ENCODE results near the gene STK32C. TPM values are rescaled to one million over a fixed set of nuclear protein-coding genes. Genes with fewer than 3 reads are reported as not detected.

The STK32C gene
- total and polyA plus RNA-seq, 8 donors, result 9.9 to 18.2 (median 11.6) TPM

GRCh38 chr10:132230557-132231210 lies 77.1 kb downstream of the STK32C start:
- TF ChIP-seq CTCF (IDR thresholded peaks at IDR 0.05), result no peak
- intact Hi-C loops (cut with DNase I), result loop anchor here in 1 of 2 donors (5.0 kb wide), 1 partner anchor 227 kb away; no protein-coding TSS in a partner anchor
- Histone ChIP-seq H3K4me3 (peak overlapping the region in 1 of 2 donors; percentile 35), H3K4me1 (peaks cover 3 to 51% of the 10 kb centered on the region in 2 donors), H3K9me3 (no peaks in the 10 kb centered on the region), H3K27ac (peak overlapping the region in 1 of 2 donors; percentile 70), H3K36me3 (no peaks in the 10 kb centered on the region), H3K27me3 (no peaks in the 10 kb centered on the region)
- DNase-seq (peak in 1 of 4 donors; percentile 70), ATAC-seq (no peak)

- peaks cover 3 to 55% of the 10 kb centered on the region in 2 donors for H3K4me1 ChIP-seq
- H3K4me3 ChIP-seq, result peak overlapping the region; percentile 22 to 35
- intact Hi-C loops (cut with DNase I), result loop anchor here (5.0 to 10.0 kb wide), 2 partner anchors 115 to 227 kb away; no protein-coding TSS in a partner anchor
Measured at GRCh38 chr10:132229834-132230556, 77.8 kb downstream of the STK32C start.

GRCh38 chr10:132229096-132229495 lies 78.7 kb downstream of the STK32C start:
- ATAC-seq (no peak), DNase-seq (peak in 1 of 4 donors; percentile 26)
- no peak for TF ChIP-seq CTCF (IDR thresholded peaks at IDR 0.05)
- no peak overlapping the region for H3K4me3 ChIP-seq
- H3K27ac ChIP-seq, result no peak overlapping the region
- H3K4me1 ChIP-seq, result peaks cover 3 to 55% of the 10 kb centered on the region in 2 donors
- H3K27me3 ChIP-seq, result no peaks in the 10 kb centered on the region
- no peaks in the 10 kb centered on the region for H3K9me3 ChIP-seq
- intact Hi-C loops (cut with DNase I), result loop anchor here in 1 of 2 donors (10.0 kb wide), 1 partner anchor 116 kb away; no protein-coding TSS in a partner anchor
- H3K36me3 ChIP-seq, result peaks cover 0 to 7% of the 10 kb centered on the region in 2 donors

More at GRCh38 chr10:132229834-132230556, 77.8 kb downstream of the STK32C start:
- Histone ChIP-seq H3K9me3 (no peaks in the 10 kb centered on the region), H3K27ac (peak overlapping the region; percentile 47 to 70), H3K27me3 (no peaks in the 10 kb centered on the region), H3K36me3 (no peaks in the 10 kb centered on the region)
- no peak for TF ChIP-seq CTCF (IDR thresholded peaks at IDR 0.05)
- peak in 2 of 4 donors; percentile 58 to 90 for DNase-seq
- peak; percentile 73 for ATAC-seq

GRCh38 chr10:132228616-132229015 lies 79.1 kb downstream of the STK32C start:
- DNase-seq (peak in 1 of 4 donors; percentile 70), ATAC-seq (no peak)
- Histone ChIP-seq H3K4me3 (no peak overlapping the region), H3K4me1 (peaks cover 3 to 52% of the 10 kb centered on the region in 2 donors), H3K27ac (no peak overlapping the region), H3K36me3 (peaks cover 0 to 10% of the 10 kb centered on the region in 2 donors), H3K9me3 (no peaks in the 10 kb centered on the region), H3K27me3 (no peaks in the 10 kb centered on the region)
- no peak for TF ChIP-seq CTCF (IDR thresholded peaks at IDR 0.05)
- intact Hi-C loops (cut with DNase I), result loop anchor here in 1 of 2 donors (10.0 kb wide), 1 partner anchor 116 kb away; no protein-coding TSS in a partner anchor

Measured in left lung (tissue), 10 donors.